ENCODE data around the gene CDC14B.

- no peak for TF ChIP-seq POLR2AphosphoS5 (IDR thresholded peaks at IDR 0.05; ENCODE audit: borderline replicate concordance, low read depth, low read length)
- TF ChIP-seq EZH2 (IDR thresholded peaks at IDR 0.05), result no peak
- no peak for TF ChIP-seq FOXP2 (optimal IDR thresholded peaks at IDR 0.05; ENCODE audit: control extremely low read depth, extremely low read length, insufficient read depth)
Measured at GRCh38 chr9:96523374-96523773, 96.3 kb downstream of the CDC14B start.

Data from SK-N-MC (cell line).